HG02970 (cell line): ENCODE data around the gene ONECUT3.

ENCODE experiments used
- ATAC-seq: cut with Tn5 transposase; IDR thresholded peaks from one replicate; pipeline ENCODE4 v1.9.1; 2021; ENCODE audit warnings: mild to moderate bottlenecking, moderate library complexity, moderate number of reproducible peaks; ENCODE audit not compliant: unreplicated experiment, low FRiP score

The ONECUT3 gene

DNA sequence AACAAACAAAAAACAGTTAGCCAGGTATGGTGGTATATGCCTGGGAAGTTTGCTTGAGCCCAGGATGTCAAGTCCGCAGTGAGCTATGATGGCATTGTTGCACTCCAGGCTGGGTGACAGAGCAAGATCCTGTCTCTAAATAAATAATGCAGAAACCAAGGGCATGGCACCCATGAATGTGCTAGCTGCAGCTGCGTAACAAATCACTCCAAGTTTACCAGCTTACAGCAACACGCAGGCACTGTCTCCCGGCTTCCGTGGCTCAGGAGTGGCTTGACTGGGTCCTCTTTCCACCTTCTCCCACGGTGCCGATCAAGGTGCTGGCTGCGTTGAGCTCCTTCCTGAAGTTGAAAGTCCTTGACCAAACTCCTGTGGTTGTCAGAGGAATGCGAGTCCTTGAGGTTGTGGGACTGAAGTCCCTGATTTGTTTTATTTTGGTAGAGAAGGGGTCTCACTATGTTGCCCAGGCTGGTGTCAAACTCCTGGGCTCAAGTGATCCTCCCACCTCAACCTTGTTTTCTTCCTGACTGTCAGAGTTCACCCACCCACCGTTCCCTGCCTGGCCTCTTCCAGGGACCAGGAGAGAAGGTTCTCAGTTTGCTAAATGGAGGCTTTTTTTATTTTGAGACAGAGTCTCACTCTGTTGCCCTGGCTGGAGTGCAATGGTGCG is 13.2 kb upstream of the ONECUT3 start:
- ATAC-seq, result no peak

DNA sequence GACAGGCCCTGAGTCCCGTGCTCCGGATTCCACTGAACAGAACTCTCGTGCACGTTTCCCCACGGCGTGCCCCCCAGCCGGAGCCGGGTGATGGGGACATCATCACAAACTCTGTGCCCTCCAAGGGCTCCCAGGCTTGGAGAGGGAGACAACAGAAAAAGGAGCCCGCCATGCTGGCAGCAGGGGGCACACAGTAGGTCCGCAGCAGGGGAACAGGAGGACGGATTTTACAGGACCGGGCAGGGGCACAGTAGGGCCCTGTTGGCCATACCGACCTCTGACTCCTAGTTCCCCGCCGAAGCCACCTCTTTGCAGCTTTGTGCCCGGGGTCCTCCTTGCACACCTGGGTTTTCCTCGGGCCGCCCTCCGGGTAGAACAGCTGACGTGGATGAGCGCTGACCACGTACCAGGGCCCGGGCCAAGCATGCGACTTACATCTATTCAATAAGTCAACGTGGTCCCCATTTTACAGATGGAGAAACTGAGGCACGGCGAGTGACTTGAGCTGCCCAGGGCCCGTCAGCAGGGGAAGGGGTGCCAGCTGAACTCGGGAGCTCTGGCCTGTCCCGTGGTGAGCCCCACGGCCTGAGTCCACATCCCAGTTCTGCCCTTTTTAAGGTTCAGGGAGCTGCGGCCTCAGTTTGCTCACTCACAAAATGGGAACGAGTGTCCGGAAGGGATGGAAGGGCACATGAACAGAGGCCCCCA is 10.2 kb upstream of the ONECUT3 start:
- no peak for ATAC-seq

DNA sequence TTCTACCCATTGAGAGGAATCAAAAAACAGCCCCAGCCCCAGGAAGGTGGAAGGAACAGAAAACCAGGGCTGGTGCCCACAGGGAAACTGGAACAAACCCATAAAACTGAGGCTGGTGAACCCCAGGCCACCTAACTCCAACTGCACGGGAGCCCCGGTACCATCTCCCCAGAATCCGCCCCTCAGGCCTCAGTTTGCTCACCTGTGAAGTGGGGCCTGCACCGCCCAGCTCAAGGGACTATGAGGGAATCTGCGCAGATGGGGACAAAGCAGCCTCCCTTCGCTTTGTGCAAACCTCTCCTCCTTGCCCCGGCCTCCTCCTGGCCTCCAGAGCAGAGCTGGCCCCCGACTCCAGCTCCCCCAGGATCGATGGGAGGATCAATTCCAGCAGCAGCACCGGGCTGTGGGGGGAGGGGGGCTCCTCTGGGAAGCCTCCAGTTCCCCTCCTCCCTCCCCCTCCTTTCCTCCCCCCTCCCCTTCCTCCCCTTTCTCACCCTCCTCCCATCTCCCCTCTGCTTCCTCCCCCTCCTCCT is 9.1 kb upstream of the ONECUT3 start:
- no peak for ATAC-seq

DNA sequence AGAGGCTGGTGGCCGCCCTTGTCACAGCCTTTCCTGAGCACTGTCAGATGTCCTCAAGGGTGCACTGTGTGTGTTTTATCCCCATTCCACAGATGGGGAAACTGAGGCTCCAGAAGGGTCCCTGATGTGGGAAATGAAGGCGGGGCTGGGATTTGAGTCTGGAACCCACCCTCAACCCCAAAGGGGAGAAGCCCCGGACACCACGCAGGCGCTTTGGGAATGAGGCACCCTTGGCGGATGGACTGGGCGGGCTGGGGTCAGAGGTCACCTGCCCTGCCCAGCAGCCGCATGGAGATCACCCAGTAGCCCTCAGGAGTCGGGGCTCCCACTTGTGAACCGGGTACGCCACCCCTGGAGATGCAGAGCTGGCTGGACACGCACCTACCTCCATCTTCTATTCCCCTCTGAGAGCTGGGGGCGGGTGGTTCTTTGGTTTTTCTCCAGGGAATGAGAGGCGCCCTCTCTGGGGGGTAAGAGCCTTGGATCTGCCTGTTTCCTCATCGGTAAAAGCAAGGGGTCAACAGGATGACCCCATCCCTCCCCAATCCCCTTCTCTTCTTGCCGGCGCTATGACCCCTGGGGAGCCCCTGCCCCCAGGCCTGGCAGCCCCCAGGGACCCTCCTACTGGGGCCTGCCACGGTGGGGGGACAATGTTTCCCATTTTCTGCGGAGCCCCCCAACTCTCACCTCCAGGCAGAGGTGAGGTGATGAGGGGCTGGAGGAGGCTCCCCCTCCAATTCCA is 8.3 kb upstream of the ONECUT3 start:
- ATAC-seq, result no peak

GRCh38 chr19:1745589-1746031 is 7.7 kb upstream of the ONECUT3 start:
- no peak for ATAC-seq

GRCh38 chr19:1746401-1747284 is 6.7 kb upstream of the ONECUT3 start:
- ATAC-seq, result no peak

DNA sequence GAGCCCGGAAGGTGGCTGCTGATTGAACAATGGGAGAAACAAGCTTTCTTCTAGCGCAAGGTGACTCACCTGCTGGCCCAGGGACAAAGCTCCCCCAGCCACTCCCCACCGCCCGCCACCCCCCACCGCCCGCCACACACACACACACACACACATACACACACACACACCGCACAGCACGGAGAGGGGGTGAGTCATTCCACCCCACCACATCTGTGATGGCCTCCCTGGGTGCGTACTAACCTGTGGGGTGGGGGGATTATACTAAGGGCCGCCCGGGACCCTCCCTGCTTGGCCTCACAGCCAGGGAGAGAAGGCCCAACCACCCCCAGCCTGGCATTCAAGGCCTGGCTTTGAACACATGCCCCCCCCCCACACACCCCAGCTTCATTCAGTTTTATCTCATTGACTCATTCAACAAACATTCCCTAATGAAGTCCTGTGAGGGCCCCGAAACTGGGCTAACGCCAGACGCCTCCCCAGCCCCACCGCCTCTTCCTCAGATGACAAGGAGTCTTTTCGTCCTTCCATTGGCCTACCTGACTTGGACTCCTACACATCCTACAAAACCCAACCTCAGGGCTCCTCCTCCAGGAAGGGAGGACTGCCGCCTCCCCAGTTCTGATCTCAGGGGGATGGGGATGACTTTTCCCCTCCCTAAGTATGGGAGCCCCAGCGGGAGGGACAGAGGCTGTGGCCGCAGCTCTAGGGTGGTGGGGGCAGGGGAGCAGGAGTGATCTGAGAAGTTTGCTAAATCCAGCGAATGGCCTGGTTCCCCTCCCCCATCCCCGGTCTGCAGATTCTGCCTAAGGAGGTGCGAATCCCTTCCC is 5.8 kb upstream of the ONECUT3 start:
- ATAC-seq, result no peak

- no peak for ATAC-seq
Measured at GRCh38 chr19:1748115-1748872, 5.0 kb upstream of the ONECUT3 start.

DNA sequence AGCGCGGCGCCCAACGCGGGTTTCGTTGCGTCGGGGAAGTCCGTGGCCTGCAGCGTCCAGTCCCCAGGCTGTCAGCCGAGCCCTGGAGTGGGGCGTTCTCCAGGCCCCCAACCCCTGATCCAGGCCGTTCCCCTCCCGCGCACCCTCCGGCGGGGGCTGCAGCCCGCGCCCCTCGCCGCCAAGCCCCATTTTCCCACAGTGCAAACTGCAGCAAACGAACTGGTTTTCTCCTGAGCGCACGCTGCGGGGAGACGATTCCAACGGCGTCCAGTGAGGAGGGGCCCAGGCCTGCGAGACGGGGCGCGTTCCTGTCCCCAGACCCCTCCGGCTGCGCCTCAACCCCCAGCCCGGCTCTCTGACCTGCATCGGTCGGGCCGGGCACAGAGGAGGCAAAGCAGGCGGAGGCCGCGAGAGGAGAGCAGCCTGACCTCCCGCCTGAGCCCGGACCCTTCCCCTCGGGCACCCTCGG is 4.4 kb upstream of the ONECUT3 start:
- ATAC-seq, result no peak

GRCh38 chr19:1749373-1750342 is 3.6 kb upstream of the ONECUT3 start:
- ATAC-seq, result no peak

- ATAC-seq, result no peak
Measured at GRCh38 chr19:1750343-1751021, 2.8 kb upstream of the ONECUT3 start.

DNA sequence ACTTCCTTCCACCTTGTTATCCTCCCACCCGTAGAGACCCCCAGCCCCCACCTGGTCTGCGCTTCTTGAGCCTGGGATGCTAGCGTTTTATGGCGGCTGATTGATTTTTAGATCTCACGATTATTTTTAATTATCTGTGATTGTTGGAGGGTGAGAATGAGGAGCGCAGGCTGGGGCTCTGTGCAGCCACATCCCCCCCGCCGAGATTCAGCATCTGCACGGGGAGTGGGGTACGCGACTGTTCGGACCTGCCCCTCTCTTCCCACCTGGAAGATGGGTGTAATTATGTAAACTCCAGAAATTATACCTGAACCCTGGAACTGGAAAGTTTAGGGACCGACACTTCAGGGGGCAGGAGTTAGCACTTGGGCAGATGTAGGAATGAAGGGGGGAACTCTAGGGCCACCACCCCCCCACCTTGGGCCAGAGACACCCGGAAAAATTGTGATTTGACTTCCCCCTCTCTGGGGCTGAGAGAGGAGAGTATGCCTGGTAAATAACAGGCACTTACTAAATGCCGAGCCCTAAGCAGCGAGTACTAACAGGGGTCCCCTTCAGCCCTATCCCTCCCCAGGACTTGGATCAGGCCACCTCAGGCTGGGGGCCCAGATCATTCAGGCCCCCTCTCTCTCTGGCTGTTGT is 1.8 kb upstream of the ONECUT3 start:
- no peak for ATAC-seq

DNA sequence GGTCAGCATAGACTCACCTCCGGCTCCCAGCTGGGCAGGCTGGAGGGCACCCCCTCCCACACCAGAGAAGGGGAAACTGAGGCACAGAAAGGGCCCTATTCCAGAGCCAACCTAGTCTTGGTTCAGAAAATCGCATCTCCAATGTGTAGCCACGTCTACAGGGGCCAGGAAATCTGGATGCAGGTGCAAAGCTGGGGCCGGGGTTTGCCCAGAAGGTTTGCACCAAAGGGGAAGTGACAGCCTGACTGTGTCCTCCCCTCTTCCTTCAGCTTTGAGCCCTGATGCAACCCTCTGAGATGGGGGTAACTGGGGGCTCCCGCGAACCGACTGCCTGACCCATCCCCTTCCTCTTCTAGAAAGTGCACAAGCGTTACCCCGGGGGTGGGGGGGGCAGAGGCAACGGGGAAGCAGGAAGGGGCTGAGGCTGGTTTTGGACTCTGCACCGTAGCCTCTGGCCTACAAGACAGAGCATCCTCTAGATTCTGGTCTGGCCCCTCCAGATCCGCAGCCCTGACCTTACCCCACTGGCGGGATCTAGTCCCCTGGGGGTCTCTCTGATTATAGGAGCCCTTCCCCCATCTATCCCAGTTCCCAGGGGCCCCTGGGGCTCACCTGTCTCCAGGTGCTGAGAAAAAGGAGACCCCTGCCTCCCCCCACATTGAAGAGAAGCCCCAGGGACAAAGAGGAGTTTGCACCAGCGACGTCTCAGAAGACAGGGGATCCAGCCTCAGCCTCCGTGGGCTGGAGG is 1.1 kb upstream of the ONECUT3 start:
- no peak for ATAC-seq

GRCh38 chr19:1754018-1754635 is 821 bp downstream of the ONECUT3 start:
- no peak for ATAC-seq
